OCI-LY3 (cell line): Measurements from ENCODE around the gene CA11.

Source experiments
- EZH2phosphoT487 ChIP-seq: fragments of 200-600 bp; shearing (Covaris generic); IDR thresholded peaks from 2 replicates; pipeline ENCODE4 v1.6.1; 2018; ENCODE audit warnings: antibody characterized with exemption, mixed run types, low read depth
- TF ChIP-seq, protein P1 (sequence below): fragments of 200-600, 300-600 bp; sonication (generic); IDR thresholded peaks from 2 replicates; pipeline ENCODE4 v1.5.1; 2014; ENCODE audit warnings: antibody characterized with exemption, low read length, low read depth

DNA sequence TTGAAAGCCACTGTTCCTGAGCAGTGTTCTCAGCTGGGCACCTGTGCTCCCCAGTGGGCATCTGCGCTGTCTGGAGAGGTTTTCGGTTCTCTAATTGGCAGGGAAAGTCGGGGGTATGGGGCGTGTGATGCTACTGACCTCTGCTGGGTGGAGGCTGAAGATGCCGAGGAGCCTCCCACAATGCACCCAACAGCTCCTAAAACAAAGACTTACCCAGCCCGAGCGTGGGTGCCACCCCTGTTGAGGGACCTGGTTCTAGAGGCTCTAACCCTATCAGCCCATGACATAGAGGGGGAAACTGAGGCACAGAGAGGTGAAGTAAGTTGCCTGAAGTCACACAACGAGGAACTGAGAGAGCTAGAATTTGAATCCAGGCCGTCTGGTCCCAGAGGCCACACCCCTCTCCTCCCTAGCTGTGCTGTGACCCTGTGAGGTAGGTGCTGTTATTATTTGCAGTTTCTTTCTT lies 37.2 kb downstream of the CA11 start:
- TF ChIP-seq, protein P1, sequence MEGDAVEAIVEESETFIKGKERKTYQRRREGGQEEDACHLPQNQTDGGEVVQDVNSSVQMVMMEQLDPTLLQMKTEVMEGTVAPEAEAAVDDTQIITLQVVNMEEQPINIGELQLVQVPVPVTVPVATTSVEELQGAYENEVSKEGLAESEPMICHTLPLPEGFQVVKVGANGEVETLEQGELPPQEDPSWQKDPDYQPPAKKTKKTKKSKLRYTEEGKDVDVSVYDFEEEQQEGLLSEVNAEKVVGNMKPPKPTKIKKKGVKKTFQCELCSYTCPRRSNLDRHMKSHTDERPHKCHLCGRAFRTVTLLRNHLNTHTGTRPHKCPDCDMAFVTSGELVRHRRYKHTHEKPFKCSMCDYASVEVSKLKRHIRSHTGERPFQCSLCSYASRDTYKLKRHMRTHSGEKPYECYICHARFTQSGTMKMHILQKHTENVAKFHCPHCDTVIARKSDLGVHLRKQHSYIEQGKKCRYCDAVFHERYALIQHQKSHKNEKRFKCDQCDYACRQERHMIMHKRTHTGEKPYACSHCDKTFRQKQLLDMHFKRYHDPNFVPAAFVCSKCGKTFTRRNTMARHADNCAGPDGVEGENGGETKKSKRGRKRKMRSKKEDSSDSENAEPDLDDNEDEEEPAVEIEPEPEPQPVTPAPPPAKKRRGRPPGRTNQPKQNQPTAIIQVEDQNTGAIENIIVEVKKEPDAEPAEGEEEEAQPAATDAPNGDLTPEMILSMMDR = peak; percentile 88
- no peak for TF ChIP-seq EZH2phosphoT487
